ENCODE measurements around the gene SUSD3. TPM values are rescaled to one million over a fixed set of nuclear protein-coding genes. Genes with fewer than 3 reads are reported as not detected.
A peak's percentile ranks its signal among the peaks of the same experiment; 100 is the strongest.

Gene SUSD3
- total and polyA plus RNA-seq, 4 donors: 2.0 to 9.7 (median 5.1) TPM

GRCh38 chr9:93064392-93065134 is 6.1 kb downstream of the SUSD3 start:
- ATAC-seq (ENCODE audit: insufficient read depth, low FRiP score): peak; percentile 58
- WGBS, 2 donors: 42 to 67% methylated on average over 12 of the region's 12 CpGs
- H3K9ac ChIP-seq (ENCODE audit: insufficient read depth in 1 of 2, low read length in 2 of 2): no peak overlapping the region
- DNase-seq: no peak
- H3K4me1 ChIP-seq (ENCODE audit: control insufficient read depth in 5 of 5, insufficient read depth in 5 of 5, low read length in 5 of 5): peaks cover 0 to 6% (median 0%) of the 10 kb centered on the region in 5 donors
- H3K27ac ChIP-seq (ENCODE audit: low read depth in 1 of 2, low read length in 1 of 2): no peak overlapping the region
- no peaks in the 10 kb centered on the region for H3K36me3 ChIP-seq (ENCODE audit: control insufficient read depth in 4 of 4, insufficient read depth in 4 of 4, low read length in 4 of 4)
- H3K27me3 ChIP-seq (ENCODE audit: control insufficient read depth in 3 of 3, insufficient read depth in 3 of 3, low read length in 2 of 3): no peaks in the 10 kb centered on the region
- H3K9me3 ChIP-seq (ENCODE audit: control insufficient read depth in 4 of 4, insufficient read depth in 3 of 4, low read length in 3 of 4): peaks cover 0 to 4% (median 0%) of the 10 kb centered on the region in 4 donors
- no peak for TF ChIP-seq CTCF (IDR thresholded peaks at IDR 0.05; ENCODE audit: control extremely low read depth, extremely low read depth)
- H3K4me3 ChIP-seq: no peak overlapping the region

- no peak overlapping the region for H3K27ac ChIP-seq (ENCODE audit: low read depth in 1 of 2, low read length in 1 of 2)
- no peaks in the 10 kb centered on the region for H3K36me3 ChIP-seq (ENCODE audit: control insufficient read depth in 4 of 4, insufficient read depth in 4 of 4, low read length in 4 of 4)
- H3K4me1 ChIP-seq (ENCODE audit: control insufficient read depth in 5 of 5, insufficient read depth in 5 of 5, low read length in 5 of 5): peaks cover 0 to 4% (median 0%) of the 10 kb centered on the region in 5 donors
- H3K27me3 ChIP-seq (ENCODE audit: control insufficient read depth in 3 of 3, insufficient read depth in 3 of 3, low read length in 2 of 3): no peaks in the 10 kb centered on the region
- TF ChIP-seq CTCF (IDR thresholded peaks at IDR 0.05; ENCODE audit: control extremely low read depth, extremely low read depth): no peak
- ATAC-seq (ENCODE audit: insufficient read depth, low FRiP score): no peak
- no peak for DNase-seq
- 53 to 69% methylated on average over 15 of the region's 15 CpGs for WGBS, 2 donors
- no peak overlapping the region for H3K4me3 ChIP-seq
- H3K9me3 ChIP-seq (ENCODE audit: control insufficient read depth in 4 of 4, insufficient read depth in 3 of 4, low read length in 3 of 4): peaks cover 0 to 4% (median 0%) of the 10 kb centered on the region in 4 donors
- no peak overlapping the region for H3K9ac ChIP-seq (ENCODE audit: insufficient read depth in 1 of 2, low read length in 2 of 2)
Measured at GRCh38 chr9:93065135-93065720, 6.7 kb downstream of the SUSD3 start.

- Histone ChIP-seq H3K36me3 (ENCODE audit: control insufficient read depth in 4 of 4, insufficient read depth in 4 of 4, low read length in 4 of 4) (no peaks in the 10 kb centered on the region), H3K27ac (ENCODE audit: low read depth in 1 of 2, low read length in 1 of 2) (no peak overlapping the region), H3K27me3 (ENCODE audit: control insufficient read depth in 3 of 3, insufficient read depth in 3 of 3, low read length in 2 of 3) (no peaks in the 10 kb centered on the region), H3K9me3 (ENCODE audit: control insufficient read depth in 4 of 4, insufficient read depth in 3 of 4, low read length in 3 of 4) (peaks cover 0 to 4% (median 0%) of the 10 kb centered on the region in 4 donors), H3K9ac (ENCODE audit: insufficient read depth in 1 of 2, low read length in 2 of 2) (no peak overlapping the region), H3K4me3 (no peak overlapping the region), H3K4me1 (ENCODE audit: control insufficient read depth in 5 of 5, insufficient read depth in 5 of 5, low read length in 5 of 5) (peaks cover 0 to 4% (median under 1%) of the 10 kb centered on the region in 5 donors)
- DNase-seq (no peak), ATAC-seq (ENCODE audit: insufficient read depth, low FRiP score) (no peak)
- TF ChIP-seq CTCF (IDR thresholded peaks at IDR 0.05; ENCODE audit: control extremely low read depth, extremely low read depth): no peak
- 76 to 85% methylated on average over 3 of the region's 3 CpGs for WGBS, 2 donors
Measured at GRCh38 chr9:93066978-93067603, 8.6 kb downstream of the SUSD3 start.

Data from lung (tissue), 12 donors.